Activated CD8-positive, alpha-beta T cell treated with anti-CD3 and anti-CD28 coated beads for 36 hours (primary cell): ENCODE data around the gene ST8SIA1. TPM values are rescaled to one million over a fixed set of nuclear protein-coding genes. Genes with fewer than 3 reads are reported as not detected.

Source experiments
- ATAC-seq: fragments of 200-7000 bp; cut with Tn5 transposase; one replicate; pipeline ENCODE4 v1.10.0; 2021; ENCODE audit warnings: mild to moderate bottlenecking, moderate library complexity
- CTCF ChIA-PET: fragments of 350-600 bp; sonication (Branson Sonifier 250); formaldehyde crosslinking; loops from one replicate; lab custom pipeline; 2021; ENCODE audit warnings: antibody characterized with exemption; lab: Charles Lee
- POLR2A ChIA-PET: fragments of 350-600 bp; sonication (Branson Sonifier 250); formaldehyde crosslinking; loops from one replicate; lab custom pipeline; 2021; ENCODE audit warnings: antibody characterized with exemption; lab: Charles Lee
- DNase-seq: peaks from one replicate; pipeline ENCODE4 v3.0.0-alpha.2; 2020
- H3K27ac Mint-ChIP-seq: one replicate; pipeline ENCODE4 v1.8.0; 2021; ENCODE audit warnings: mild to moderate bottlenecking, mixed read lengths
- H3K27me3 Mint-ChIP-seq: one replicate; pipeline ENCODE4 v1.8.0; 2021; ENCODE audit warnings: mixed read lengths
- H3K36me3 Mint-ChIP-seq: one replicate; pipeline ENCODE4 v1.8.0; 2021; ENCODE audit warnings: low read depth, mixed read lengths
- H3K4me1 Mint-ChIP-seq: one replicate; pipeline ENCODE4 v1.8.0; 2021; ENCODE audit warnings: low read depth, mixed read lengths
- H3K4me3 Mint-ChIP-seq: one replicate; pipeline ENCODE4 v1.8.0; 2021; ENCODE audit warnings: mild to moderate bottlenecking, moderate library complexity, mixed read lengths
- H3K9me3 Mint-ChIP-seq: one replicate; pipeline ENCODE4 v1.8.0; 2021; ENCODE audit warnings: mixed read lengths
- CTCF ChIP-seq: fragments of 200-600 bp; IDR thresholded peaks from one replicate; pipeline ENCODE4 v1.8.0; 2022; ENCODE audit warnings: antibody characterized with exemption, mild to moderate bottlenecking
- intact Hi-C: fragments of 100-400 bp; cut with micrococcal nuclease; formaldehyde crosslinking; loops from one replicate; pipeline ENCODE4 v1.10.0; 2022
- total RNA-seq, 2 experiments: library from RNA; stranded (reverse); gene quantifications; one replicate each; pipeline ENCODE4 v1.2.3, GENCODE V29; 2021

The ST8SIA1 gene
- total RNA-seq, 2 experiments from 2014 or later = 1.5 to 2.5 TPM

- no peak overlapping the region for H3K27ac Mint-ChIP-seq
- CTCF ChIA-PET = no interaction called here
- ATAC-seq = no peak
Observed at GRCh38 chr12:22255097-22255496, 79.4 kb downstream of the ST8SIA1 start.

GRCh38 chr12:22254478-22254877, 80.0 kb downstream of the ST8SIA1 start:
- H3K4me3 Mint-ChIP-seq = no peak overlapping the region
- ChIA-PET CTCF (no interaction called here), POLR2A (no interaction called here)
- DNase-seq (no peak), ATAC-seq (no peak)
- no peaks in the 10 kb centered on the region for H3K9me3 Mint-ChIP-seq
- intact Hi-C loops = no loop called here
- no peaks in the 10 kb centered on the region for H3K36me3 Mint-ChIP-seq
- peaks cover 2% of the 10 kb centered on the region for H3K27me3 Mint-ChIP-seq
- H3K4me1 Mint-ChIP-seq = peaks cover 4% of the 10 kb centered on the region
- no peak overlapping the region for H3K27ac Mint-ChIP-seq
- no peak for TF ChIP-seq CTCF

More at GRCh38 chr12:22255097-22255496, 79.4 kb downstream of the ST8SIA1 start:
- H3K4me3 Mint-ChIP-seq = no peak overlapping the region
- no peak for DNase-seq
- POLR2A ChIA-PET = no interaction called here
- H3K36me3 Mint-ChIP-seq = no peaks in the 10 kb centered on the region
- H3K9me3 Mint-ChIP-seq = no peaks in the 10 kb centered on the region
- peaks cover 4% of the 10 kb centered on the region for H3K4me1 Mint-ChIP-seq
- H3K27me3 Mint-ChIP-seq = peaks cover 2% of the 10 kb centered on the region
- TF ChIP-seq CTCF = no peak
- intact Hi-C loops = no loop called here

GRCh38 chr12:22252057-22252456, 82.5 kb downstream of the ST8SIA1 start:
- Mint-ChIP-seq H3K36me3 (no peaks in the 10 kb centered on the region), H3K4me1 (peaks cover 4% of the 10 kb centered on the region), H3K4me3 (no peak overlapping the region), H3K9me3 (no peaks in the 10 kb centered on the region), H3K27me3 (peaks cover 2% of the 10 kb centered on the region), H3K27ac (no peak overlapping the region)
- no peak for TF ChIP-seq CTCF
- ChIA-PET POLR2A (no interaction called here), CTCF (no interaction called here)
- intact Hi-C loops = no loop called here
- no peak for DNase-seq
- no peak for ATAC-seq

- H3K27me3 Mint-ChIP-seq = peaks cover 2% of the 10 kb centered on the region
- no peak overlapping the region for H3K27ac Mint-ChIP-seq
- ChIA-PET CTCF (no interaction called here), POLR2A (no interaction called here)
- TF ChIP-seq CTCF = no peak
- peaks cover 4% of the 10 kb centered on the region for H3K4me1 Mint-ChIP-seq
- H3K9me3 Mint-ChIP-seq = no peaks in the 10 kb centered on the region
- no peaks in the 10 kb centered on the region for H3K36me3 Mint-ChIP-seq
- intact Hi-C loops = no loop called here
- ATAC-seq (no peak), DNase-seq (peak; percentile 7)
- H3K4me3 Mint-ChIP-seq = no peak overlapping the region
Observed at GRCh38 chr12:22250762-22251161, 83.7 kb downstream of the ST8SIA1 start.

- Mint-ChIP-seq H3K27ac (no peak overlapping the region), H3K27me3 (peaks cover 2% of the 10 kb centered on the region), H3K4me1 (peaks cover 4% of the 10 kb centered on the region), H3K4me3 (no peak overlapping the region), H3K9me3 (no peaks in the 10 kb centered on the region), H3K36me3 (no peaks in the 10 kb centered on the region)
- no peak for DNase-seq
- no peak for TF ChIP-seq CTCF
- ChIA-PET CTCF (no interaction called here), POLR2A (no interaction called here)
- intact Hi-C loops = no loop called here
- ATAC-seq = no peak
Observed at GRCh38 chr12:22248571-22249115, 85.9 kb downstream of the ST8SIA1 start.
